LHCN-M2 (cell line): Measurements from ENCODE around the gene TTC31. TPM values are rescaled to one million over a fixed set of nuclear protein-coding genes. Genes with fewer than 3 reads are reported as not detected.

ENCODE experiments used
- DNase-seq: peaks from one replicate; pipeline ENCODE4 v3.0.0-alpha.2; 2012; ENCODE audit warnings: low read depth
- total RNA-seq: library from RNA; depleted of rRNA; stranded (reverse); fragments of >200 nt; gene quantifications from 2 replicates; pipeline ENCODE4 v1.2.3, GENCODE V29; 2014

Gene TTC31
- total RNA-seq, 1 experiment from 2014 or later, result 24.2 TPM

GRCh38 chr2:74524955-74525716 is 42.3 kb downstream of the TTC31 start:
- DNase-seq, result no peak

DNA sequence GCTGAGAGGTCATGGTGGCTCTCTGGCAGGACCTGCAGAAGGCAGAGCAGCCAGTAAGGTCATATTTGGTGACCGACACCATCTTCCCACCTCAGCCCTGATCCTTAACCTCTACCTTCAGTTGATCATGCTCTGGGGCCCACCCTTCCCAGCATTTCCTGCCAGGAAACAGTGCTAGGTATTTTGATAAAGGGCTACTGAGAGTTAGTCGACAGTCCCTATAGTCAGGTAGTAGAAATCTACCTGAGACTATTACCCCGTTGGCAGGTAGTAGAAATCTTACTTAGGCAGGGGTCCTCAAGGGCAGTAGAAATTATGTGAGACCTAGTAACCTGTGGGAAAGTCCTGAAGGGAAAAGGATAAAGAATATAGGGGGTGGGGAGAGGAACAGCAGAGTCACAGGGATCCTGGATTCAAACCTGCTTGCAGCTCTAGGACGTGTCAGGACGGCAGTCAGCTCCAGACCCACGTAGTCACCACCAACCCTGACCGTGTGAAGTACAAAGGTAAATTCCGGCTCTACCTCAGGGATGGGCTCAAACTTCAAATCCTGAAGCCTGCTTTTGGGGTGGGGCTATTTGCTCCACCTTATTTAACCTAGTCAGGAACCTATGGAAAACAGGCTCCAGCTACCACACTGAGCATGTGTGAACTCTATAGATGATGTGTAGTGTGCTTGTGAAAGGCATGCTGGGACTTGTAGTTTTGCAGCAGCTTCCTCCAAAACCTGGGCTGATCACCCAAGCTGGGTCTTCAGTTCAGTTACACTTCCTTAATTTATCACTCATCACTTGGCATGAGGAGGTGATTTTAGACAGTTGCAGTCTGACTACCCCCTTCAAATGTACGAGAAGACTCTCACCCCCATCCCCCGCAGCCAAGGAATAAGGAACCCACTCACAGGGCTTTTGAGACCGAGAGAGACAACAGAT is 43.1 kb downstream of the TTC31 start, which contains the start of gene DQX1:
TSS of gene DQX1 (minus strand) at position 515 of the 932 bp plus-strand sequence. CDS start at position 13, 502 bp downstream.
- no peak for DNase-seq

- DNase-seq, result no peak
Observed at GRCh38 chr2:74526649-74527230, 43.9 kb downstream of the TTC31 start.

DNA sequence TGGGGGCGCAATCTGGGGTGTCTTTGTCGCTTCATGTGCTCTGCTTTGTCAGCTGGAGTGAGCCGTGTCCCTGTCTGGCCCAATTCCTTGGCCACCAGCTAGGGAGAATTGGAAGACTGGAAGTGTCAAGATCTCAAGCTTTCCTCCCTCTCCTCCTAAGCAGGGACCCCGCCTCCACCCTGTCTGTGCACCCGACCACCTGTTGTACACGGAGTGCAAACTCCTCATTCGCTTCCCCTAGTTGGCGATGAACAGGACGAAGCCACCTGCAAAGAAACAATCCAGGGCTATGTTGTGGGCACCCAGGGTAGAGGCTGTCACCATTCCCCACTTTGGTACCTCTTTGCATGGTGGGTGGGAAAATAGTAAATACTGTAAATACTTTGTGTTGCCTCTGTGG is 44.9 kb downstream of the TTC31 start:
- DNase-seq, result no peak

GRCh38 chr2:74528600-74529356 is 45.9 kb downstream of the TTC31 start:
- DNase-seq, result no peak

GRCh38 chr2:74529357-74530238 is 46.7 kb downstream of the TTC31 start, which contains the start of the genes AUP1 and HTRA2:
TSS of gene AUP1 (minus strand) at chr2:74529706. CDS start at chr2:74529629, 77 bp downstream.
TSS of gene HTRA2 (plus strand) at chr2:74529933. CDS start at chr2:74530007, 74 bp downstream.
- peak; percentile 99 for DNase-seq

- peak; percentile 31 for DNase-seq
Observed at GRCh38 chr2:74530239-74531187, 47.6 kb downstream of the TTC31 start.

DNA sequence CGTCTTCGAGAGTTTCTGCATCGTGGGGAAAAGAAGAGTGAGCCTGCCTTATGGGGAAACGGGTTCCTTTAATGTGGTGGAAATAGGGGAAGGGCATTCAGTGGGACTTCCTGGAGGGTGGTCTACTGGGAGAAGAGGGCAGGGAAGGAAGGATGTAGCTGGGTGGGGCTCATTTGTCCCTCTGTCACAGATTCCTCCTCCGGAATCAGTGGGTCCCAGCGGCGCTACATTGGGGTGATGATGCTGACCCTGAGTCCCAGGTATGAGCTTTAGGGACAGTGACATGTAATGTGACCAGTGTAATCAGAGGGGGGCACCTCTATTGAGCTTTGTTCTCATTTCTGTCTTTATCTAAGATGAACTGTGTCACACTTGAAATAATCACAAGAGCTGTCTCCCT is 48.8 kb downstream of the TTC31 start:
- DNase-seq, result no peak

DNA sequence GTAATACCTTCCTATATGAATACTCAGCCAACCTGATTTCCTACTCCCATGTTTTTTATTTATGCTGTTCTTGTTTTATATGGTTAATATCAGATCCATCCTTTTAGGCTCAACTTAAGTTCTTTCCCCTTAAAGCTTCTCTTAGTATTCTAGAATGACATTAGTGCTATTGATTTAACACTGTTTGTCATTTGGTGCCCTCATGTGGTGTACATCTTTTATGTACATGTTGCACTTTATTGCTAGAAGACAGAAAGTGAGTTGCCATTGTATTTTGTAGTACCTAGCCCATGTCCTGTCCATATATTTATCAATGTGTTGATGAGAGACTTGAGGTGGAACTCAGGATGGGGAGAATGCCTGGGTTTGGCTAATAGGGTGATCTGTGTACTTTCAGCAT is 49.3 kb downstream of the TTC31 start:
- peak; percentile 57 for DNase-seq

- DNase-seq, result no peak
Observed at GRCh38 chr2:74533464-74533863, 50.6 kb downstream of the TTC31 start.

GRCh38 chr2:74534411-74534810 is 51.5 kb downstream of the TTC31 start:
- no peak for DNase-seq

- DNase-seq, result no peak
Observed at GRCh38 chr2:74535440-74535965, 52.6 kb downstream of the TTC31 start.

GRCh38 chr2:74536166-74536950 is 53.5 kb downstream of the TTC31 start:
- no peak for DNase-seq

GRCh38 chr2:74537140-74537539 is 54.3 kb downstream of the TTC31 start:
- no peak for DNase-seq

- no peak for DNase-seq
Observed at GRCh38 chr2:74538881-74539339, 56.0 kb downstream of the TTC31 start.

GRCh38 chr2:74540291-74540690 is 57.4 kb downstream of the TTC31 start:
- DNase-seq, result no peak

DNA sequence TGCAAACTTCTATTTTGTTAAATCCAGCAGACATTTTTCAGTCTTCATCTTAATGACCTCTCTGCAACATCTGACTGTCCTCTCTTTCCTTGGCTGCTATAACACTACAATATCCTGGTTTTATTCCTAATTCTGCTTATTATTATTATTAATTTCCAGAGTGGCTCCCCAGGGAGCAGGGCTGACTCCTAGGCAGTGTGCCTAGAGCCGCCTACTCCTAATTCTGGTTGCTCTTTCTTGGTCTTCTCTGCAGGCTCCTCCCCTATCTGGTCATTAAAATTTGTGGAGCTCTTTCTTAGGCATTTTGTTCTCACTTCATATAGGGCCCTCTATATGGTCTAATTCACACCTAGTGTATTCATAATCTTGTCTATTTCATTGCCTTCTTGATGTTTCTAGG is 60.1 kb downstream of the TTC31 start:
- DNase-seq, result no peak
